ENCODE results near the gene GAP43.
A peak's percentile ranks its signal among the peaks of the same experiment; 100 is the strongest.

Gene GAP43

GRCh38 chr3:115662356-115662755 is 39.0 kb downstream of the GAP43 start:
- DNase-seq (ENCODE audit: low read depth) = no peak

GRCh38 chr3:115663414-115663813 is 40.1 kb downstream of the GAP43 start:
- no peak for DNase-seq (ENCODE audit: low read depth)

GRCh38 chr3:115666081-115666480 is 42.8 kb downstream of the GAP43 start:
- no peak for DNase-seq (ENCODE audit: low read depth)

GRCh38 chr3:115666920-115667737 is 43.8 kb downstream of the GAP43 start:
- DNase-seq (ENCODE audit: low read depth) = no peak

GRCh38 chr3:115667738-115668065 is 44.4 kb downstream of the GAP43 start:
- no peak for DNase-seq (ENCODE audit: low read depth)

- no peak for DNase-seq (ENCODE audit: low read depth)
Observed at GRCh38 chr3:115670911-115671310, 47.6 kb downstream of the GAP43 start.

GRCh38 chr3:115671761-115672455 is 48.6 kb downstream of the GAP43 start:
- DNase-seq (ENCODE audit: low read depth) = no peak

- DNase-seq (ENCODE audit: low read depth) = no peak
Observed at GRCh38 chr3:115673881-115674280, 50.6 kb downstream of the GAP43 start.

- no peak for DNase-seq (ENCODE audit: low read depth)
Observed at GRCh38 chr3:115676336-115676735, 53.0 kb downstream of the GAP43 start.

GRCh38 chr3:115680803-115681345 is 57.6 kb downstream of the GAP43 start:
- DNase-seq (ENCODE audit: low read depth) = no peak

- no peak for DNase-seq (ENCODE audit: low read depth)
Observed at GRCh38 chr3:115681736-115682135, 58.4 kb downstream of the GAP43 start.

GRCh38 chr3:115683305-115683704 is 60.0 kb downstream of the GAP43 start:
- DNase-seq (ENCODE audit: low read depth) = no peak

GRCh38 chr3:115683773-115684172 is 60.5 kb downstream of the GAP43 start:
- DNase-seq (ENCODE audit: low read depth) = no peak

- DNase-seq (ENCODE audit: low read depth) = no peak
Observed at GRCh38 chr3:115685097-115685496, 61.8 kb downstream of the GAP43 start.

GRCh38 chr3:115687721-115688120 is 64.4 kb downstream of the GAP43 start:
- no peak for DNase-seq (ENCODE audit: low read depth)

- no peak for DNase-seq (ENCODE audit: low read depth)
Observed at GRCh38 chr3:115688418-115688817, 65.1 kb downstream of the GAP43 start.

GRCh38 chr3:115689928-115690327 is 66.6 kb downstream of the GAP43 start:
- no peak for DNase-seq (ENCODE audit: low read depth)

GRCh38 chr3:115691964-115692363 is 68.7 kb downstream of the GAP43 start:
- no peak for DNase-seq (ENCODE audit: low read depth)

GRCh38 chr3:115692887-115693524 is 69.7 kb downstream of the GAP43 start:
- DNase-seq (ENCODE audit: low read depth) = peak; percentile 65

- no peak for DNase-seq (ENCODE audit: low read depth)
Observed at GRCh38 chr3:115693868-115694267, 70.6 kb downstream of the GAP43 start.

GRCh38 chr3:115695090-115695489 is 71.8 kb downstream of the GAP43 start:
- no peak for DNase-seq (ENCODE audit: low read depth)

GRCh38 chr3:115697263-115698053 is 74.1 kb downstream of the GAP43 start:
- DNase-seq (ENCODE audit: low read depth) = no peak

Data from activated T-cell treated with anti-CD3 and anti-CD28 coated beads for 24 hours (primary cell).